WTC11 (cell line): ENCODE data around the gene HS3ST4. TPM values are rescaled to one million over a fixed set of nuclear protein-coding genes. Genes with fewer than 3 reads are reported as not detected.

Source experiments
- ATAC-seq: fragments of 200-7000 bp; cut with Tn5 transposase; 2 replicates; pipeline ENCODE4 v1.10.0; 2021; ENCODE audit warnings: mild to moderate bottlenecking, moderate library complexity
- CTCF ChIA-PET: fragments of 300-600 bp; sonication (Branson Sonifier 250); formaldehyde crosslinking; loops from one replicate; lab custom pipeline; 2021; ENCODE audit warnings: antibody characterized with exemption; lab: Charles Lee
- POLR2A ChIA-PET: fragments of 350-600 bp; sonication (Branson Sonifier 250); formaldehyde crosslinking; loops from one replicate; lab custom pipeline; 2021; ENCODE audit warnings: antibody characterized with exemption; lab: Charles Lee
- DNase-seq: peaks from one replicate; pipeline ENCODE4 v3.0.0; 2021; ENCODE audit warnings: low spot score
- H3K27ac Mint-ChIP-seq: 2 replicates; pipeline ENCODE4 v1.8.0; 2021; ENCODE audit warnings: mixed read lengths
- H3K27me3 Mint-ChIP-seq: 2 replicates; pipeline ENCODE4 v1.8.0; 2021; ENCODE audit warnings: low read depth, mild to moderate bottlenecking, moderate library complexity, mixed read lengths
- H3K36me3 Mint-ChIP-seq: 2 replicates; pipeline ENCODE4 v1.8.0; 2021; ENCODE audit warnings: mixed read lengths
- H3K4me1 Mint-ChIP-seq: 2 replicates; pipeline ENCODE4 v1.8.0; 2022; ENCODE audit warnings: mixed read lengths
- H3K4me3 Mint-ChIP-seq: 2 replicates; pipeline ENCODE4 v1.8.0; 2021; ENCODE audit warnings: mild to moderate bottlenecking, moderate library complexity, mixed read lengths
- H3K9me3 Mint-ChIP-seq: 2 replicates; pipeline ENCODE4 v1.8.0; 2021; ENCODE audit warnings: mixed read lengths
- AFF4 ChIP-seq: sonication (generic); formaldehyde crosslinking; IDR thresholded peaks from 2 replicates; pipeline ENCODE4 v1.8.1; 2023; ENCODE audit warnings: mild to moderate bottlenecking, missing genetic modification reagents, borderline replicate concordance
- CBFB ChIP-seq: sonication (generic); formaldehyde crosslinking; IDR thresholded peaks from 2 replicates; pipeline ENCODE4 v1.8.1; 2022; ENCODE audit warnings: mild to moderate bottlenecking, low read depth, missing genetic modification reagents
- ELF4 ChIP-seq: sonication (generic); formaldehyde crosslinking; IDR thresholded peaks from 2 replicates; pipeline ENCODE4 v1.8.1; 2022; ENCODE audit warnings: low read depth, mild to moderate bottlenecking, moderate library complexity, missing genetic modification reagents
- ESRRA ChIP-seq: sonication (generic); formaldehyde crosslinking; IDR thresholded peaks from 2 replicates; pipeline ENCODE4 v1.8.1; 2022; ENCODE audit warnings: mild to moderate bottlenecking, missing genetic modification reagents, borderline replicate concordance
- ETV6 ChIP-seq: sonication (generic); formaldehyde crosslinking; IDR thresholded peaks from 2 replicates; pipeline ENCODE4 v1.8.1; 2022; ENCODE audit warnings: mild to moderate bottlenecking, missing genetic modification reagents
- FOXP4 ChIP-seq: sonication (generic); formaldehyde crosslinking; IDR thresholded peaks from 2 replicates; pipeline ENCODE4 v1.8.0; 2022; ENCODE audit warnings: mild to moderate bottlenecking, missing genetic modification reagents
- IRF1 ChIP-seq: sonication (generic); formaldehyde crosslinking; IDR thresholded peaks from 2 replicates; pipeline ENCODE4 v1.8.0; 2023; ENCODE audit warnings: missing genetic modification reagents
- IRF2 ChIP-seq: sonication (generic); formaldehyde crosslinking; IDR thresholded peaks from 2 replicates; pipeline ENCODE4 v1.8.0; 2022; ENCODE audit warnings: low read depth, missing genetic modification reagents, borderline replicate concordance
- MAX ChIP-seq: sonication (generic); formaldehyde crosslinking; IDR thresholded peaks from 2 replicates; pipeline ENCODE4 v1.8.0; 2022; ENCODE audit warnings: mild to moderate bottlenecking, missing genetic modification reagents
- PRDM15 ChIP-seq: sonication (generic); formaldehyde crosslinking; IDR thresholded peaks from 2 replicates; pipeline ENCODE4 v1.8.0; 2022; ENCODE audit warnings: missing genetic modification reagents
- PREB ChIP-seq: sonication (generic); formaldehyde crosslinking; IDR thresholded peaks from 2 replicates; pipeline ENCODE4 v1.8.1; 2022; ENCODE audit warnings: mild to moderate bottlenecking, missing genetic modification reagents, moderate library complexity, borderline replicate concordance
- RELA ChIP-seq: sonication (generic); formaldehyde crosslinking; IDR thresholded peaks from 2 replicates; pipeline ENCODE4 v1.8.1; 2022; ENCODE audit warnings: missing genetic modification reagents, mild to moderate bottlenecking, borderline replicate concordance
- ZBTB21 ChIP-seq: sonication (generic); formaldehyde crosslinking; IDR thresholded peaks from 2 replicates; pipeline ENCODE4 v1.8.1; 2023; ENCODE audit warnings: mild to moderate bottlenecking, missing genetic modification reagents, borderline replicate concordance
- ZNF281 ChIP-seq: sonication (generic); formaldehyde crosslinking; IDR thresholded peaks from 2 replicates; pipeline ENCODE4 v1.8.0; 2023; ENCODE audit warnings: mild to moderate bottlenecking, missing genetic modification reagents
- ZNF532 ChIP-seq: fragments of 250-450 bp; sonication (Bioruptor Pico); IDR thresholded peaks from 2 replicates; pipeline ENCODE4 v1.9.0; 2021; ENCODE audit warnings: mild to moderate bottlenecking, borderline replicate concordance
- ZNF671 ChIP-seq: fragments of 250-450 bp; sonication (Bioruptor Pico); IDR thresholded peaks from 2 replicates; pipeline ENCODE4 v1.8.0; 2021; ENCODE audit warnings: mild to moderate bottlenecking
- total RNA-seq: library from RNA; stranded (reverse); gene quantifications from 3 replicates; pipeline ENCODE4 v1.2.3, GENCODE V29; 2021

Gene HS3ST4
- total RNA-seq, 1 experiment from 2014 or later = 5.4 TPM

GRCh38 chr16:25977121-25977520 is 285.4 kb downstream of the HS3ST4 start (continued):
- TF ChIP-seq FOXP4 (CRISPR knock-in tag) = no peak
- TF ChIP-seq ZNF671 = no peak
- no peak for TF ChIP-seq RELA (CRISPR knock-in tag)
- no peak for TF ChIP-seq ZNF532 (CRISPR knock-in tag)
- no peak for TF ChIP-seq ELF4 (CRISPR knock-in tag)
- no peak for TF ChIP-seq AFF4
- TF ChIP-seq ZBTB21 (CRISPR knock-in tag) = no peak
- no peak for TF ChIP-seq PREB (CRISPR knock-in tag)
- TF ChIP-seq IRF1 = no peak
- no peak for TF ChIP-seq ESRRA (CRISPR knock-in tag)
- no peak for TF ChIP-seq MAX (CRISPR knock-in tag)

GRCh38 chr16:25978218-25978617 is 286.5 kb downstream of the HS3ST4 start:
- Mint-ChIP-seq H3K27me3 (no peaks in the 10 kb centered on the region), H3K36me3 (peaks cover 6% of the 10 kb centered on the region; the same call in 1 of the 2 replicates), H3K27ac (no peak overlapping the region), H3K4me1 (peaks cover 23% of the 10 kb centered on the region), H3K4me3 (no peak overlapping the region), H3K9me3 (peaks cover 12% of the 10 kb centered on the region)
- ATAC-seq (no peak), DNase-seq (no peak)
- ChIA-PET POLR2A (interaction anchor here (0.6 kb wide), 1 partner anchor 475 kb away, joined by 5 read pairs; no protein-coding TSS in a partner anchor), CTCF (no interaction called here)
- TF ChIP-seq ETV6 = no peak
- TF ChIP-seq ZNF281 (CRISPR knock-in tag) = no peak
- TF ChIP-seq CBFB = no peak
- no peak for TF ChIP-seq ZNF671
- no peak for TF ChIP-seq PRDM15 (CRISPR knock-in tag)
- TF ChIP-seq IRF2 (CRISPR knock-in tag) = no peak
